Measurements from ENCODE around the gene CSAG1.
"Not testable (repeated sequence)": the region's sequence is repeated elsewhere in the genome, so short reads cannot be mapped to it uniquely, and the experiment has no call there.

CSAG1 gene, protein sequence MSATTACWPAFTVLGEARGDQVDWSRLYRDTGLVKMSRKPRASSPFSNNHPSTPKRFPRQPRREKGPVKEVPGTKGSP

GRCh38 chrX:152733261-152733975 lies at the start of gene CSAG1, which contains the start of gene MAGEA12:
Gene CSAG1 (minus strand): TSS chrX:152733721. CDS start chrX:152732460, 1,261 bp downstream.
Gene MAGEA12 (plus strand): TSS chrX:152733757. CDS start chrX:152736162, 2,405 bp downstream.
- H3K27ac Mint-ChIP-seq, result no peak within 1 kb of the TSS
- no peaks in the 10 kb centered on the region for H3K9me3 Mint-ChIP-seq
- H3K4me3 Mint-ChIP-seq, result no peak within 1 kb of the TSS
- no peaks in the 10 kb centered on the region for H3K36me3 Mint-ChIP-seq (ENCODE audit: low read depth)
- H3K4me1 Mint-ChIP-seq (ENCODE audit: low read depth), result no peaks in the 10 kb centered on the region
- H3K27me3 Mint-ChIP-seq, result peaks cover 3% of the 10 kb centered on the region

- H3K36me3 Mint-ChIP-seq (ENCODE audit: low read depth); H3K4me3 Mint-ChIP-seq; H3K4me1 Mint-ChIP-seq (ENCODE audit: low read depth); H3K9me3 Mint-ChIP-seq; H3K27ac Mint-ChIP-seq; H3K27me3 Mint-ChIP-seq: not testable (repeated sequence)
Measured at GRCh38 chrX:152769549-152770289, 36.2 kb upstream of the CSAG1 start, which contains the start of gene MAGEA6. Gene MAGEA6 (minus strand): TSS chrX:152769689. CDS start chrX:152767650, 2,039 bp downstream.

- not testable (repeated sequence) for H3K4me1 Mint-ChIP-seq (ENCODE audit: low read depth); H3K4me3 Mint-ChIP-seq; H3K27ac Mint-ChIP-seq; H3K27me3 Mint-ChIP-seq; H3K36me3 Mint-ChIP-seq (ENCODE audit: low read depth); H3K9me3 Mint-ChIP-seq
Measured at GRCh38 chrX:152766562-152766961, 33.0 kb upstream of the CSAG1 start.

DNA sequence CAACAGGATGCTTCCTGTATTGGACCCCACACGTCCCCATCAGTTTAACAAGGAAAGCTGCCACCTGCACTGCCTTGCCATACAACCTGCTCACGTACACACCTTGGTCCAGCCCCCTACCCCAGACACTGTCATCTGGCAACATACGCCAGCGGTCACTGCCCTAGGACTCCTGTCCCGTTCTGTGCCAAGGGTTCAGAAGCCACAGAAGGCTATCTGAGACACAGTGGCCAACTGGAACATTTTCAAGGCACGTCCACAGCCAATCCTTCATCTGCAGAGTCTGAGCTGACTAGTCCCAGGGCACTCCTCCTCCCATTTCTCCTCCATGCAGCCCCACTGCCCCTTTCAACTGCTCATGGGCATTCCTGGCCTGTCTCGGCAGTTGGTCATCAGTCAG lies 28.1 kb upstream of the CSAG1 start:
- not testable (repeated sequence) for H3K4me3 Mint-ChIP-seq; H3K4me1 Mint-ChIP-seq (ENCODE audit: low read depth); H3K27me3 Mint-ChIP-seq

DNA sequence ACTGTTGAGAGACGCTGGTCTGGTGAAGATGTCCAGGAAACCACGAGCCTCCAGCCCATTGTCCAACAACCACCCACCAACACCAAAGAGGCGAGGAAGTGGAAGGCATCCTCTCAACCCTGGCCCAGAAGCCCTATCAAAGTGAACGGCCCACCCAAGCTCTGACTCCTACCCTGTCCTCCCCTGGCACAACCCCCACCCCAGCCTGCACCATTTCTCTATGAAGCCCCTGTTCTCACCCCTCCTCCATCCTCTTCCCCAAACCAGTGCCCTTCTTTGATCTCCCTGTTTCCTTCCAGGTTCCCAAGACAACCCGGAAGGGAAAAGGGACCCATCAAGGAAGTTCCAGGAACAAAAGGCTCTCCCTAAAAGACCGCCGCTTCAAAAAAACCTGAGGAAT lies 26.0 kb upstream of the CSAG1 start:
- not testable (repeated sequence) for H3K4me3 Mint-ChIP-seq; H3K36me3 Mint-ChIP-seq (ENCODE audit: low read depth); H3K9me3 Mint-ChIP-seq; H3K27me3 Mint-ChIP-seq; H3K4me1 Mint-ChIP-seq (ENCODE audit: low read depth); H3K27ac Mint-ChIP-seq

More for the DNA sequence above, 28.1 kb upstream of the CSAG1 start:
- not testable (repeated sequence) for H3K9me3 Mint-ChIP-seq; H3K27ac Mint-ChIP-seq; H3K36me3 Mint-ChIP-seq (ENCODE audit: low read depth)

DNA sequence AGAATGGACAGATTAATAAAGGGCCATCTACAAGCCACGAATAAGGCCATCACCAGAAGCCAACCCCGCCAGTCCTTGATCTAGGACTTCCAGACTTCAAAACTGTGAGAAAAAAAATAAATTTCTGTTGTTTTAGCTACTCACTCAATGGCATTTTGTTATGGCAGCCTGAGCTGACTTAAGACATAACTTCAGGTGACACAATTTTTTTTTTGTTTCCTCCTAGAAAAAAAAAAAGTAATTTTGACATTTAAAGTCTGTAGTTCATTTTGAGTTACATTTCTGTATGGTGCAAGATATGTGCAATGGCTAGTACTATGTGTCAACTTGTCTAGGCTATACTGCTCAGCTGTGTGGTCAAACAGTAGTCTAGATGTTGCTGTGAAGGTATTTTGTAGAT lies 25.4 kb upstream of the CSAG1 start, which contains the start of gene CSAG3:
Gene CSAG3 (plus strand): TSS at position 301 of the 400 bp plus-strand sequence.
- H3K27ac Mint-ChIP-seq; H3K36me3 Mint-ChIP-seq (ENCODE audit: low read depth); H3K4me1 Mint-ChIP-seq (ENCODE audit: low read depth); H3K4me3 Mint-ChIP-seq; H3K9me3 Mint-ChIP-seq; H3K27me3 Mint-ChIP-seq: not testable (repeated sequence)

GRCh38 chrX:152754871-152755270 lies 21.4 kb upstream of the CSAG1 start:
- not testable (repeated sequence) for H3K4me3 Mint-ChIP-seq; H3K9me3 Mint-ChIP-seq; H3K4me1 Mint-ChIP-seq (ENCODE audit: low read depth); H3K27me3 Mint-ChIP-seq; H3K36me3 Mint-ChIP-seq (ENCODE audit: low read depth); H3K27ac Mint-ChIP-seq

DNA sequence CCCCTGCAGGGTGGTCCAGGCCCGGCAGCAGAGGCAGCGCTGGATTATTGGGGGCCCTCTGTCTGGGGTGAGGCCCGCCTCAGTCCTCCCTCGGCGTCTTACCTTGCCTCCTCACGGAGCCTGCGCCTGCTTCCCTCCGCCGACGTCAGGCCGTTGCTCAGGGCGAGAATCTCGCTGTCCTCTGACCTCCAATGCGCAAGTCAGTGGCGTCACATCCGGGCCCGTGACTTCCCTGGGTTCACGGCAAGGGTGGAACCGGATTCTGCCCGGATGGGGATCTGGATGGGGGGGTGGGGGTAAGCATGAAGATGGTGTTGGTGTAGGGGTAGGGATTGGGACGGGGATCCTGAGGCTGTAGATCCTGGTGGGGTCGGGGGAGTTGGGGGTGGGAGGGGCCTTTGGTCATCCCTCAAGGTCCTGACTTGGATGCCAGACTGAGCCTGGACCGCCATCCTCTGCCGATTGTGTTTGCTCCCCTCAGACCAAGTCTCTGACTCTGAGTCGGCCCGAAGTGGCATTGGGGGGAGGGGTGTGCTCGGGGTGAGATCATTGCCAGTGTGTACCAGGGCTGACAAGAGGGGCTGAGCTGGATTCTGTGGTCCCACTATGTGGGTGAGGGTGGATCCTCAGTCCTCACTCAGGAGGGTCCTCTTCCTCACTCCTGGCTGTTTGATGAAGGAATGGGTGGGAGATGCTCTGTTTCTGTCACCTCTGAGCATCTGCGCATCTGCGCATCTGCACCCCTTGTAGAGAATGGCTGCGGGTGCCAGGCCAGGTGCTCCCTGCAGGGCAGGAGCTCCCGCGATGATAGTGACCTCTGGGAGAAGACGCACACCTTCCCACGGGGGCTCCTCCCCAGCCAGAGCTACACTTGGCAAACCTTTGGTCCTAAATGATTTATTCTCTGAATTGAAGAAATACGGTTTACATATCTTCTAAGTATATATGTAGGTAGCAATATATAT lies 20.4 kb upstream of the CSAG1 start, which contains the start of gene MAGEA2:
Gene MAGEA2 (minus strand): TSS at position 157 of the 965 bp plus-strand sequence. CDS start 2,479 bp downstream, outside the sequence.
- H3K36me3 Mint-ChIP-seq (ENCODE audit: low read depth); H3K27me3 Mint-ChIP-seq; H3K4me1 Mint-ChIP-seq (ENCODE audit: low read depth); H3K27ac Mint-ChIP-seq; H3K9me3 Mint-ChIP-seq; H3K4me3 Mint-ChIP-seq: not testable (repeated sequence)

GRCh38 chrX:152738560-152738959 lies 5.0 kb upstream of the CSAG1 start:
- H3K36me3 Mint-ChIP-seq (ENCODE audit: low read depth), result no peaks in the 10 kb centered on the region
- no peak overlapping the region for H3K27ac Mint-ChIP-seq
- no peak overlapping the region for H3K4me3 Mint-ChIP-seq
- no peaks in the 10 kb centered on the region for H3K27me3 Mint-ChIP-seq
- no peaks in the 10 kb centered on the region for H3K9me3 Mint-ChIP-seq
- H3K4me1 Mint-ChIP-seq (ENCODE audit: low read depth), result no peaks in the 10 kb centered on the region

- not testable (repeated sequence) for H3K36me3 Mint-ChIP-seq (ENCODE audit: low read depth); H3K4me1 Mint-ChIP-seq (ENCODE audit: low read depth); H3K27ac Mint-ChIP-seq; H3K27me3 Mint-ChIP-seq; H3K9me3 Mint-ChIP-seq; H3K4me3 Mint-ChIP-seq
Measured at GRCh38 chrX:152736528-152736927, 3.0 kb upstream of the CSAG1 start.

- Mint-ChIP-seq H3K9me3 (no peaks in the 10 kb centered on the region), H3K4me1 (ENCODE audit: low read depth) (no peaks in the 10 kb centered on the region)
Measured at GRCh38 chrX:152735860-152736511, 2.5 kb upstream of the CSAG1 start.

DNA sequence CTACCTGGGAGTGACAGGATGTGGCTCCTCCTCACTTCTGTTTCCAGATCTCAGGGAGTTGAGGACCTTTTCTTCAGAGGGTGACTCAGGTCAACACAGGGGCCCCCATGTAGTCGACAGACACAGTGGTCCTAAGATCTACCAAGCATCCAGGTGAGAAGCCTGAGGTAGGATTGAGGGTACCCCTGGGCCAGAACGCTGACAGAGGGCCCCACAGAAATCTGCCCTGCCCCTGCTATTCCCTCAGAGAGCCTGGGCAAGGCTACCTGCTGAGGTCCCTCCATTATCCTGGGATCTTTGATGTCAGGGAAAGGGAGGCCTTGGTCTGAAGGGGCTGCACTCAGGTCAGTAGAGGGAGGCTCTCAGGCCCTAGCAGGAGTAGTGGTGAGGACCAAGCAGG lies 1.6 kb upstream of the CSAG1 start:
- Mint-ChIP-seq H3K9me3 (no peaks in the 10 kb centered on the region), H3K4me1 (ENCODE audit: low read depth) (no peaks in the 10 kb centered on the region), H3K27ac (no peak overlapping the region), H3K27me3 (no peaks in the 10 kb centered on the region), H3K4me3 (no peak overlapping the region), H3K36me3 (ENCODE audit: low read depth) (no peaks in the 10 kb centered on the region)

More at GRCh38 chrX:152735860-152736511, 2.5 kb upstream of the CSAG1 start:
- H3K4me3 Mint-ChIP-seq, result no peak overlapping the region
- H3K27me3 Mint-ChIP-seq, result no peaks in the 10 kb centered on the region
- no peak overlapping the region for H3K27ac Mint-ChIP-seq
- no peaks in the 10 kb centered on the region for H3K36me3 Mint-ChIP-seq (ENCODE audit: low read depth)

DNA sequence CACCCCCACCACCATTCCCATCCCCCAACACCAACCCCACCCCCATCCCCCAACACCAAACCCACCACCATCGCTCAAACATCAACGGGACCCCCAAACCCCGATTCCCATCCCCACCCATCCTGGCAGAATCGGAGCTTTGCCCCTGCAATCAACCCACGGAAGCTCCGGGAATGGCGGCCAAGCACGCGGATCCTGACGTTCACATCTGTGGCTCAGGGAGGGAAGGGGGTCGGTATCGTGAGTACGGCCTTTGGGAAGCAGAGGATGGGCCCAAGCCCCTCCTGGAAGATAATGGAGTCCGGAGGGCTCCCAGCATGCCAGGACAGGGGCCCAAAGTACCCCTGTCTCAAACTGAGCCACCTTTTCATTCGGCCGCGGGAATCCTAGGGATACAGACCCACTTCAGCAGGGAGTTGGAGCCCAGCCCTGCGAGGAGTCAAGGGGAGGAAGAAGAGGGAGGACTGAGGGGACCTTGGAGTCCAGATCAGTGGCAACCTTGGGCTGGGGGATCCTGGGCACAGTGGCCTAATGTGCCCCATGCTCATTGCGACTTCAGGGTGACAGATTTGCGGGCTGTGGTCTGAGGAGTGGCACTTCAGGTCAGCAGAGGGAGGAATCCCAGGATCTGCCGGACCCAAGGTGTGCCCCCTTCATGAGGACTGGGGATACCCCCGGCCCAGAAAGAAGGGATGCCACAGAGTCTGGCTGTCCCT lies 780 bp upstream of the CSAG1 start:
- H3K36me3 Mint-ChIP-seq (ENCODE audit: low read depth); H3K4me3 Mint-ChIP-seq; H3K9me3 Mint-ChIP-seq; H3K4me1 Mint-ChIP-seq (ENCODE audit: low read depth); H3K27ac Mint-ChIP-seq; H3K27me3 Mint-ChIP-seq: not testable (repeated sequence)

- Mint-ChIP-seq H3K9me3 (no peaks in the 10 kb centered on the region), H3K27ac (no peak overlapping the region), H3K4me3 (no peak overlapping the region), H3K4me1 (ENCODE audit: low read depth) (no peaks in the 10 kb centered on the region), H3K36me3 (ENCODE audit: low read depth) (no peaks in the 10 kb centered on the region), H3K27me3 (peaks cover 3% of the 10 kb centered on the region)
Measured at GRCh38 chrX:152725409-152725808, 8.1 kb downstream of the CSAG1 start.
